PC-9 (cell line): ENCODE measurements around the gene APOBEC2.
"Not testable (repeated sequence)": the region's sequence is repeated elsewhere in the genome, so short reads cannot be mapped to it uniquely, and the experiment has no call there.

Experiments
- EZH2 ChIP-seq: fragments of 200-600 bp; sonication (generic); IDR thresholded peaks from 2 replicates; pipeline ENCODE4 v1.8.0; 2017; ENCODE audit warnings: antibody characterized with exemption, low read depth
- TF ChIP-seq, protein P1 (sequence below): fragments of 200-600 bp; sonication (generic); conservative IDR thresholded peaks from 2 replicates; pipeline ENCODE4 v1.6.1; 2017; ENCODE audit warnings: mixed run types, antibody characterized with exemption, mild to moderate bottlenecking, moderate library complexity

DNA sequence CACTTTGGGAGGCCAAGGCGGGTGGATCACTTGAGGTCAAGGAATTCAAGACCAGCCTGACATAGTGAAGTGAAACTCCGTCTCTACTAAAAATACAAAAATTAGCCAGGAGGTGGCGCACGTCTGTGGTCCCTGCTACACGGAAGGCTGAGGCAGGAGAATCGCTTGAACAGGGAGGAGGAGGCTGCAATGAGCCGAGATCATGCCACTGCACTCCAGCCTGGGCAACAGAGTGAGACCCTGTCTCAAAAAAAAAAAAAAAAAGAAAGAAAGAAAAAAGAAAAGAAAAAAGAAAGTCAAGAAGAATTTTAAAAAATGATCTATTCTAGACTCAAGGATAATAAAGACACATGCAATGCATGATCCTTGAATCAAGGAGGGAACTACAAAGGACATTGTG lies 46.8 kb upstream of the APOBEC2 start:
- TF ChIP-seq, protein P1, sequence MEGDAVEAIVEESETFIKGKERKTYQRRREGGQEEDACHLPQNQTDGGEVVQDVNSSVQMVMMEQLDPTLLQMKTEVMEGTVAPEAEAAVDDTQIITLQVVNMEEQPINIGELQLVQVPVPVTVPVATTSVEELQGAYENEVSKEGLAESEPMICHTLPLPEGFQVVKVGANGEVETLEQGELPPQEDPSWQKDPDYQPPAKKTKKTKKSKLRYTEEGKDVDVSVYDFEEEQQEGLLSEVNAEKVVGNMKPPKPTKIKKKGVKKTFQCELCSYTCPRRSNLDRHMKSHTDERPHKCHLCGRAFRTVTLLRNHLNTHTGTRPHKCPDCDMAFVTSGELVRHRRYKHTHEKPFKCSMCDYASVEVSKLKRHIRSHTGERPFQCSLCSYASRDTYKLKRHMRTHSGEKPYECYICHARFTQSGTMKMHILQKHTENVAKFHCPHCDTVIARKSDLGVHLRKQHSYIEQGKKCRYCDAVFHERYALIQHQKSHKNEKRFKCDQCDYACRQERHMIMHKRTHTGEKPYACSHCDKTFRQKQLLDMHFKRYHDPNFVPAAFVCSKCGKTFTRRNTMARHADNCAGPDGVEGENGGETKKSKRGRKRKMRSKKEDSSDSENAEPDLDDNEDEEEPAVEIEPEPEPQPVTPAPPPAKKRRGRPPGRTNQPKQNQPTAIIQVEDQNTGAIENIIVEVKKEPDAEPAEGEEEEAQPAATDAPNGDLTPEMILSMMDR, result peak; percentile 80
- TF ChIP-seq EZH2, result not testable (repeated sequence)
